HepG2 (cell line): ENCODE results near the gene TMEFF1. TPM values are rescaled to one million over a fixed set of nuclear protein-coding genes. Genes with fewer than 3 reads are reported as not detected.

ENCODE experiments used
- ARID5B ChIP-seq: IDR thresholded peaks from 2 replicates; pipeline ENCODE4 v1.4.0; 2020; ENCODE audit warnings: mild to moderate bottlenecking, missing genetic modification reagents
- CBX2 ChIP-seq, 2 experiments: fragments of 200-600 bp in 1 of 2; sonication (generic); formaldehyde crosslinking in 1 of 2; IDR thresholded peaks; 2 replicates each; pipeline versions ENCODE4 v1.7.0 to v1.8.1; 2018 to 2022; ENCODE audit warnings: low read depth in 2 of 2, low read length in 1 of 2, mild to moderate bottlenecking in 1 of 2, missing genetic modification reagents in 1 of 2
- DPF2 ChIP-seq: sonication (generic); formaldehyde crosslinking; IDR thresholded peaks from 2 replicates; pipeline ENCODE4 v1.4.0; 2020; ENCODE audit warnings: mild to moderate bottlenecking, low read depth, missing genetic modification reagents, borderline replicate concordance
- HOXA7 ChIP-seq: sonication (generic); formaldehyde crosslinking; IDR thresholded peaks from 2 replicates; pipeline ENCODE4 v1.8.1; 2022; ENCODE audit warnings: mild to moderate bottlenecking, missing genetic modification reagents, moderate library complexity
- MED1 ChIP-seq: sonication (generic); formaldehyde crosslinking; IDR thresholded peaks from 2 replicates; pipeline ENCODE4 v1.4.0; 2020; ENCODE audit warnings: missing genetic modification reagents
- PAX8 ChIP-seq: sonication (generic); formaldehyde crosslinking; IDR thresholded peaks from 2 replicates; pipeline ENCODE4 v1.8.0; 2022; ENCODE audit warnings: mild to moderate bottlenecking, missing genetic modification reagents, borderline replicate concordance
- PHF21A ChIP-seq: sonication (generic); formaldehyde crosslinking; IDR thresholded peaks from 2 replicates; pipeline ENCODE4 v1.5.0; 2020; ENCODE audit warnings: mild to moderate bottlenecking, missing genetic modification reagents
- TRAFD1 ChIP-seq: sonication (generic); formaldehyde crosslinking; IDR thresholded peaks from 2 replicates; pipeline ENCODE4 v1.5.1; 2020; ENCODE audit warnings: missing genetic modification reagents, mild to moderate bottlenecking, borderline replicate concordance
- ZBTB3 ChIP-seq: sonication (generic); formaldehyde crosslinking; IDR thresholded peaks from 2 replicates; pipeline ENCODE4 v1.4.0; 2020; ENCODE audit warnings: low read depth, mild to moderate bottlenecking, moderate library complexity, missing genetic modification reagents, borderline replicate concordance
- ZFP36L2 ChIP-seq: sonication (generic); formaldehyde crosslinking; IDR thresholded peaks from 2 replicates; pipeline ENCODE4 v1.4.0; 2020; ENCODE audit warnings: missing genetic modification reagents
- ZNF280D ChIP-seq: sonication (generic); formaldehyde crosslinking; IDR thresholded peaks from 2 replicates; pipeline ENCODE4 v1.5.1; 2020; ENCODE audit warnings: mild to moderate bottlenecking, missing genetic modification reagents
- ZNF296 ChIP-seq: sonication (generic); formaldehyde crosslinking; conservative IDR thresholded peaks from 2 replicates; pipeline ENCODE4 v1.5.0; 2020; ENCODE audit warnings: mild to moderate bottlenecking, missing genetic modification reagents
- ZNF552 ChIP-seq: sonication (generic); formaldehyde crosslinking; IDR thresholded peaks from 2 replicates; pipeline ENCODE4 v1.9.0; 2022; ENCODE audit warnings: missing genetic modification reagents, mild to moderate bottlenecking, borderline replicate concordance
- ZNF558 ChIP-seq: sonication (generic); formaldehyde crosslinking; IDR thresholded peaks from 2 replicates; pipeline ENCODE4 v1.9.0; 2022; ENCODE audit warnings: mild to moderate bottlenecking, missing genetic modification reagents, borderline replicate concordance
- ZNF616 ChIP-seq: sonication (generic); formaldehyde crosslinking; IDR thresholded peaks from 2 replicates; pipeline ENCODE4 v1.5.0; 2020; ENCODE audit warnings: low read depth, mild to moderate bottlenecking, missing genetic modification reagents
- polyA plus RNA-seq, 8 experiments: library from polyadenylated mRNA; depleted of rRNA in 3 of 8; stranded (reverse) in 7 of 8; unstranded in 1 of 8; fragments of >200 nt; fragmentation: Illumina TruSeq in 4 of 8; extraction: Trizol in 4 of 8; gene quantifications; 2 replicates each; pipeline versions ENCODE4 v1.2.1 to v1.2.3, GENCODE V29; 2011 to 2016; ENCODE audit warnings: low read depth in 4 of 8, missing spikeins in 1 of 8, mixed read lengths in 1 of 8; ENCODE audit not compliant: insufficient read depth in 1 of 8
- total RNA-seq, 5 experiments: library from RNA; depleted of rRNA; stranded (reverse); fragments of >200 nt; fragmentation: Illumina TruSeq; extraction: Trizol; gene quantifications; 2 replicates each; pipeline ENCODE4 v1.2.3, GENCODE V29; 2016; ENCODE audit warnings: low read depth in 1 of 5

TMEFF1 gene
- total and polyA plus RNA-seq, 2 of the 13 experiments (the other 11 are each of a cell fraction or from before 2014, with no cell fraction given) = 0.87 to 1.9 TPM

- TF ChIP-seq ZBTB3 (CRISPR knock-in tag) (peak; percentile 100), DPF2 (CRISPR knock-in tag) (peak; percentile 42; the same call in 1 of the 2 replicates), HOXA7 (CRISPR knock-in tag) (no peak), ZNF616 (CRISPR knock-in tag) (no peak), ZNF552 (CRISPR knock-in tag) (no peak), TRAFD1 (CRISPR knock-in tag) (no peak), ZNF558 (CRISPR knock-in tag) (no peak), ZNF280D (CRISPR knock-in tag) (no peak), CBX2 (IDR thresholded peaks at IDR 0.05; ENCODE audit: low read depth, low read length) (no peak), CBX2 (CRISPR knock-in tag; IDR thresholded peaks at IDR 0.05; ENCODE audit: low read depth) (no peak), ZNF296 (no peak), ARID5B (peak; percentile 85), PAX8 (CRISPR knock-in tag) (no peak), ZFP36L2 (no peak), PHF21A (CRISPR knock-in tag) (peak; percentile 60; the same call in 1 of the 2 replicates), MED1 (CRISPR knock-in tag) (peak; percentile 34; the same call in 1 of the 2 replicates)
Measured at GRCh38 chr9:100443781-100444768, 28.9 kb upstream of the TMEFF1 start (continued).
